GOT3 (cell line): ENCODE data around the gene ELAPOR2.
"Not testable (repeated sequence)": the region's sequence is repeated elsewhere in the genome, so short reads cannot be mapped to it uniquely, and the experiment has no call there.

Source experiments
- DNase-seq: peaks from one replicate; lab custom pipeline; 2025; ENCODE audit warnings: mixed read lengths; lab: John Stamatoyannopoulos, UW

Gene ELAPOR2

GRCh38 chr7:87059525-87060287, at the start of gene ELAPOR2:
TSS of gene ELAPOR2 (minus strand) at chr7:87059654. CDS start at chr7:87059513, 141 bp downstream.
- DNase-seq, result peak; percentile 18

- DNase-seq, result no peak
These were observed 48.7 kb upstream of the ELAPOR2 start for GRCh38 chr7:87107949-87108776.

GRCh38 chr7:87106974-87107612, 47.6 kb upstream of the ELAPOR2 start:
- DNase-seq, result no peak

- no peak for DNase-seq
These were observed 45.9 kb upstream of the ELAPOR2 start for GRCh38 chr7:87105401-87105800.

GRCh38 chr7:87100326-87100725, 40.9 kb upstream of the ELAPOR2 start:
- no peak for DNase-seq

- DNase-seq, result not testable (repeated sequence)
These were observed 37.9 kb upstream of the ELAPOR2 start for GRCh38 chr7:87097375-87097774.

- no peak for DNase-seq
These were observed 34.9 kb upstream of the ELAPOR2 start for GRCh38 chr7:87094322-87094721.

- no peak for DNase-seq
These were observed 33.2 kb upstream of the ELAPOR2 start for GRCh38 chr7:87092568-87093091.

GRCh38 chr7:87091487-87092066, 32.1 kb upstream of the ELAPOR2 start:
- DNase-seq, result no peak

- no peak for DNase-seq
These were observed 24.5 kb upstream of the ELAPOR2 start for GRCh38 chr7:87083865-87084519.

- no peak for DNase-seq
These were observed 23.2 kb upstream of the ELAPOR2 start for GRCh38 chr7:87082675-87083074.

- no peak for DNase-seq
These were observed 16.4 kb upstream of the ELAPOR2 start for GRCh38 chr7:87075671-87076404.

GRCh38 chr7:87067788-87068187, 8.3 kb upstream of the ELAPOR2 start:
- DNase-seq, result no peak

GRCh38 chr7:87060288-87060537, 759 bp upstream of the ELAPOR2 start:
- no peak for DNase-seq

- DNase-seq, result no peak
These were observed 520 bp downstream of the ELAPOR2 start for GRCh38 chr7:87058744-87059524.

- no peak for DNase-seq
These were observed 2.2 kb downstream of the ELAPOR2 start for GRCh38 chr7:87057210-87057609.

GRCh38 chr7:87056346-87056745, 3.1 kb downstream of the ELAPOR2 start:
- DNase-seq, result no peak

GRCh38 chr7:87048839-87049238, 10.6 kb downstream of the ELAPOR2 start:
- no peak for DNase-seq

GRCh38 chr7:87046456-87046855, 13.0 kb downstream of the ELAPOR2 start:
- no peak for DNase-seq

GRCh38 chr7:87044713-87045112, 14.7 kb downstream of the ELAPOR2 start:
- DNase-seq, result not testable (repeated sequence)
